Right lobe of liver (tissue), 6 donors: ENCODE results near the gene INPP5A. TPM values are rescaled to one million over a fixed set of nuclear protein-coding genes. Genes with fewer than 3 reads are reported as not detected.

Experiments
- ATAC-seq, 4 donors: fragments of 200-7000 bp; cut with Tn5 transposase; one replicate each; pipeline ENCODE4 v1.9.1; 2020; ENCODE audit warnings: mild to moderate bottlenecking in 4 of 4, moderate library complexity in 4 of 4
- DNase-seq, 3 donors: peaks; one replicate each; pipeline ENCODE4 v3.0.0-alpha.2; 2020
- H3K27ac ChIP-seq, 3 donors: fragments of 200-600 bp; one replicate each; pipeline ENCODE4 v1.8.0; 2022
- H3K27me3 ChIP-seq, 2 donors: fragments of 200-600 bp; one replicate each; pipeline ENCODE4 v1.8.0; 2022
- H3K36me3 ChIP-seq, 4 donors: fragments of 200-600 bp; sonication (generic) in 1 of 4; one replicate each; pipeline versions ENCODE4 v1.5.1 to v1.8.0; 2017 to 2022; ENCODE audit warnings: control low read depth in 1 of 4
- H3K4me1 ChIP-seq, 4 donors: fragments of 200-600 bp; sonication (generic) in 1 of 4; one replicate each; pipeline versions ENCODE4 v1.5.1 to v1.8.0; 2017 to 2022; ENCODE audit warnings: control low read depth in 1 of 4
- H3K4me3 ChIP-seq, 3 donors: fragments of 200-600 bp; one replicate each; pipeline ENCODE4 v1.8.0; 2022
- H3K9me3 ChIP-seq, 4 donors: fragments of 200-600 bp; sonication (generic) in 1 of 4; one replicate each; pipeline versions ENCODE4 v1.5.1 to v1.8.0; 2017 to 2022; ENCODE audit warnings: control low read depth in 1 of 4
- CTCF ChIP-seq, 4 donors: fragments of 200-600 bp in 3 of 4; fragments of 450-650 bp in 1 of 4; IDR thresholded peaks; one replicate each; pipeline versions ENCODE4 v1.5.1 to v1.8.0; 2016 to 2022; ENCODE audit warnings: antibody characterized with exemption in 4 of 4, mild to moderate bottlenecking in 2 of 4
- POLR2A ChIP-seq: fragments of 450-650 bp; IDR thresholded peaks from one replicate; pipeline ENCODE4 v1.6.1; 2017; ENCODE audit warnings: antibody characterized with exemption, mild to moderate bottlenecking
- WGBS: methylation state at CpG from one replicate; pipeline ENCODE4 v1.1.6; 2018; ENCODE audit warnings: low coverage, low lambda C conversion rate; ENCODE audit not compliant: insufficient coverage; ENCODE audit errors: missing lambda C conversion rate; 5-methylcytosine and 5-hydroxymethylcytosine counted together
- intact Hi-C, 2 donors: fragments of 100-400 bp; cut with DNase I; formaldehyde crosslinking; loops; one replicate each; pipeline versions ENCODE4 v1.11.2 to v1.14.1; 2022
- total RNA-seq, 6 experiments: library from RNA; depleted of rRNA in 2 of 6; stranded (reverse); fragments of >200 nt in 2 of 6; fragmentation: NEBNext Ultra II Directional in 3 of 6; extraction: Animal tissue kit (Norgen Biotek cat#: 25700) in 3 of 6; gene quantifications; one replicate each; pipeline versions ENCODE4 v1.1.0 to v1.2.4, GENCODE V29; 2016 to 2023
- donor health status: DM: no; HTN: yes; CAD: no.
- donor health status: DM: no; HTN: no; CAD: no.
- donor health status: DM: no; HTN: no; CAD: no.
- donor health status: DM: no; HTN: yes; CAD: no.
- donor health status: DM: no; HTN: yes; CAD: no.

Gene INPP5A
- total RNA-seq, 6 experiments from 2014 or later = 12.5 to 24.6 (median 16.9) TPM

- 100% methylated on average over 2 of the region's 29 CpGs for WGBS
- Histone ChIP-seq H3K36me3 (peaks cover 0 to 13% (median 2%) of the 10 kb centered on the region in 4 donors), H3K4me3 (no peak overlapping the region), H3K9me3 (no peaks in the 10 kb centered on the region), H3K4me1 (no peaks in the 10 kb centered on the region), H3K27ac (no peak overlapping the region), H3K27me3 (no peaks in the 10 kb centered on the region)
- no peak for TF ChIP-seq CTCF (IDR thresholded peaks at IDR 0.05)
- TF ChIP-seq POLR2A = no peak
- DNase-seq (no peak), ATAC-seq (no peak)
- intact Hi-C loops = no loop called here
Observed at GRCh38 chr10:132746801-132747625, 209.4 kb downstream of the INPP5A start.

GRCh38 chr10:132748135-132748534 is 210.5 kb downstream of the INPP5A start:
- Histone ChIP-seq H3K4me3 (no peak overlapping the region), H3K36me3 (peaks cover 0 to 13% (median 2%) of the 10 kb centered on the region in 4 donors), H3K9me3 (no peaks in the 10 kb centered on the region), H3K4me1 (no peaks in the 10 kb centered on the region), H3K27ac (no peak overlapping the region), H3K27me3 (no peaks in the 10 kb centered on the region)
- no peak for TF ChIP-seq POLR2A
- no peak for TF ChIP-seq CTCF (IDR thresholded peaks at IDR 0.05)
- 89% methylated on average over 15 of the region's 15 CpGs for whole genome bisulfite sequencing
- DNase-seq (no peak), ATAC-seq (no peak)
- intact Hi-C loops = no loop called here

- 97% methylated on average over 6 of the region's 36 CpGs for WGBS
- Histone ChIP-seq H3K4me3 (no peak overlapping the region), H3K36me3 (peaks cover 0 to 13% (median 2%) of the 10 kb centered on the region in 4 donors), H3K27me3 (no peaks in the 10 kb centered on the region), H3K9me3 (no peaks in the 10 kb centered on the region), H3K27ac (no peak overlapping the region), H3K4me1 (no peaks in the 10 kb centered on the region)
- DNase-seq = no peak
- TF ChIP-seq CTCF (IDR thresholded peaks at IDR 0.05) (no peak), POLR2A (no peak)
- intact Hi-C loops = no loop called here
- ATAC-seq = no peak
Observed at GRCh38 chr10:132748545-132749370, 211.2 kb downstream of the INPP5A start.

- no peak overlapping the region for H3K4me3 ChIP-seq
- H3K27ac ChIP-seq = no peak overlapping the region
- no peaks in the 10 kb centered on the region for H3K27me3 ChIP-seq
- no peak for TF ChIP-seq POLR2A
- TF ChIP-seq CTCF (IDR thresholded peaks at IDR 0.05) = no peak
- WGBS = 90% methylated on average over 6 of the region's 22 CpGs
- DNase-seq (no peak), ATAC-seq (no peak)
- intact Hi-C loops = no loop called here
- no peaks in the 10 kb centered on the region for H3K4me1 ChIP-seq
- H3K36me3 ChIP-seq = peaks cover 0 to 13% (median 2%) of the 10 kb centered on the region in 4 donors
- no peaks in the 10 kb centered on the region for H3K9me3 ChIP-seq
Observed at GRCh38 chr10:132749371-132749795, 211.8 kb downstream of the INPP5A start.
